ENCODE measurements around the gene OR8I2.
"Not testable (repeated sequence)": the region's sequence is repeated elsewhere in the genome, so short reads cannot be mapped to it uniquely, and the experiment has no call there.

OR8I2 gene

GRCh38 chr11:56093008-56093407 is at the start of gene OR8I2:
Gene OR8I2 (plus strand): TSS chr11:56093308. CDS start chr11:56093308, 0 bp downstream.
- DNase-seq (ENCODE audit: low read depth in 2 of 2): no peak

GRCh38 chr11:56045538-56045937 is 47.6 kb upstream of the OR8I2 start:
- DNase-seq (ENCODE audit: low read depth in 2 of 2): no peak

GRCh38 chr11:56048480-56048879 is 44.6 kb upstream of the OR8I2 start:
- no peak for DNase-seq (ENCODE audit: low read depth in 2 of 2)

GRCh38 chr11:56049487-56049886 is 43.6 kb upstream of the OR8I2 start:
- no peak for DNase-seq (ENCODE audit: low read depth in 2 of 2)

GRCh38 chr11:56056366-56056765 is 36.7 kb upstream of the OR8I2 start:
- DNase-seq (ENCODE audit: low read depth in 2 of 2): not testable (repeated sequence)

GRCh38 chr11:56057661-56058237 is 35.4 kb upstream of the OR8I2 start:
- DNase-seq (ENCODE audit: low read depth in 2 of 2): not testable (repeated sequence)

- DNase-seq (ENCODE audit: low read depth in 2 of 2): not testable (repeated sequence)
These were observed 34.8 kb upstream of the OR8I2 start for GRCh38 chr11:56058260-56058780.

- no peak for DNase-seq (ENCODE audit: low read depth in 2 of 2)
These were observed 26.1 kb upstream of the OR8I2 start for GRCh38 chr11:56066980-56067379.

- DNase-seq (ENCODE audit: low read depth in 2 of 2): no peak
These were observed 3.4 kb upstream of the OR8I2 start for GRCh38 chr11:56089697-56090096.

GRCh38 chr11:56103210-56103737 is 10.2 kb downstream of the OR8I2 start, which contains the start of gene OR8H2:
Gene OR8H2 (plus strand): TSS chr11:56103687. CDS start chr11:56105043, 1,356 bp downstream.
- no peak for DNase-seq (ENCODE audit: low read depth in 2 of 2)

GRCh38 chr11:56122073-56122472 is 29.0 kb downstream of the OR8I2 start, which contains the start of gene OR8H3:
Gene OR8H3 (plus strand): TSS chr11:56122373. CDS start chr11:56122373, 0 bp downstream.
- DNase-seq (ENCODE audit: low read depth in 2 of 2): no peak

GRCh38 chr11:56140151-56140661 is 47.1 kb downstream of the OR8I2 start, which contains the start of gene OR8J3:
Gene OR8J3 (minus strand): TSS chr11:56140201. CDS start chr11:56137718, 2,483 bp downstream.
- no peak for DNase-seq (ENCODE audit: low read depth in 2 of 2)

GRCh38 chr11:56143681-56144080 is 50.6 kb downstream of the OR8I2 start:
- DNase-seq (ENCODE audit: low read depth in 2 of 2): not testable (repeated sequence)
